HUES48 (cell line): Measurements from ENCODE around the gene RIPPLY3.
"Not testable (repeated sequence)": the region's sequence is repeated elsewhere in the genome, so short reads cannot be mapped to it uniquely, and the experiment has no call there.

Source experiments
- H3K27ac ChIP-seq: one replicate; pipeline ENCODE4 v1.7.0; 2013; ENCODE audit warnings: low read depth, low read length, inconsistent platforms
- H3K27me3 ChIP-seq: 2 replicates; pipeline ENCODE4 v1.6.1; 2013; ENCODE audit warnings: mild to moderate bottlenecking, low read length; ENCODE audit not compliant: control insufficient read depth, insufficient read depth
- H3K36me3 ChIP-seq: 2 replicates; pipeline ENCODE4 v1.6.1; 2013; ENCODE audit warnings: low read length; ENCODE audit not compliant: control insufficient read depth, insufficient read depth
- H3K4me1 ChIP-seq: 2 replicates; pipeline ENCODE4 v1.6.1; 2013; ENCODE audit warnings: mild to moderate bottlenecking, low read length; ENCODE audit not compliant: control insufficient read depth, insufficient read depth
- H3K4me3 ChIP-seq: 2 replicates; pipeline ENCODE4 v1.5.1; 2013; ENCODE audit warnings: mild to moderate bottlenecking, low read depth, low read length
- H3K9ac ChIP-seq: 2 replicates; pipeline ENCODE4 v1.6.1; 2013; ENCODE audit warnings: mild to moderate bottlenecking, low read depth, low read length, moderate library complexity
- H3K9me3 ChIP-seq: 2 replicates; pipeline ENCODE4 v1.6.1; 2013; ENCODE audit warnings: low read length; ENCODE audit not compliant: control insufficient read depth, insufficient read depth

The RIPPLY3 gene

GRCh38 chr21:37028570-37028969 is 22.1 kb downstream of the RIPPLY3 start:
- Histone ChIP-seq H3K9me3 (no peaks in the 10 kb centered on the region), H3K36me3 (no peaks in the 10 kb centered on the region), H3K9ac (no peak overlapping the region), H3K4me3 (no peak overlapping the region), H3K27ac (no peak overlapping the region), H3K4me1 (no peaks in the 10 kb centered on the region), H3K27me3 (no peaks in the 10 kb centered on the region)

GRCh38 chr21:37030864-37031263 is 24.4 kb downstream of the RIPPLY3 start:
- Histone ChIP-seq H3K4me1 (no peaks in the 10 kb centered on the region), H3K9me3 (no peaks in the 10 kb centered on the region), H3K4me3 (no peak overlapping the region), H3K9ac (no peak overlapping the region), H3K36me3 (no peaks in the 10 kb centered on the region), H3K27me3 (no peaks in the 10 kb centered on the region), H3K27ac (no peak overlapping the region)

- peaks cover 10% of the 10 kb centered on the region for H3K27me3 ChIP-seq
- no peak overlapping the region for H3K4me3 ChIP-seq
- H3K9ac ChIP-seq: no peak overlapping the region
- H3K36me3 ChIP-seq: no peaks in the 10 kb centered on the region
- no peaks in the 10 kb centered on the region for H3K4me1 ChIP-seq
- no peak overlapping the region for H3K27ac ChIP-seq
- H3K9me3 ChIP-seq: no peaks in the 10 kb centered on the region
Observed at GRCh38 chr21:37032293-37032692, 25.8 kb downstream of the RIPPLY3 start.

- H3K9ac ChIP-seq: no peak overlapping the region
- no peak overlapping the region for H3K27ac ChIP-seq
- peaks cover 17% of the 10 kb centered on the region for H3K27me3 ChIP-seq
- H3K4me3 ChIP-seq: no peak overlapping the region
- no peaks in the 10 kb centered on the region for H3K9me3 ChIP-seq
- H3K36me3 ChIP-seq: no peaks in the 10 kb centered on the region
- H3K4me1 ChIP-seq: no peaks in the 10 kb centered on the region
Observed at GRCh38 chr21:37032877-37033471, 26.5 kb downstream of the RIPPLY3 start.

GRCh38 chr21:37034394-37034793 is 27.9 kb downstream of the RIPPLY3 start:
- not testable (repeated sequence) for H3K27ac ChIP-seq, H3K4me1 ChIP-seq, H3K4me3 ChIP-seq, H3K9me3 ChIP-seq, H3K36me3 ChIP-seq, H3K9ac ChIP-seq
- H3K27me3 ChIP-seq: peaks cover 31% of the 10 kb centered on the region

GRCh38 chr21:37036177-37036576 is 29.7 kb downstream of the RIPPLY3 start:
- Histone ChIP-seq H3K4me3 (no peak overlapping the region), H3K4me1 (peaks cover 4% of the 10 kb centered on the region), H3K36me3 (no peaks in the 10 kb centered on the region), H3K27ac (no peak overlapping the region), H3K9ac (no peak overlapping the region), H3K9me3 (no peaks in the 10 kb centered on the region), H3K27me3 (peaks cover 47% of the 10 kb centered on the region)

GRCh38 chr21:37039411-37040075 is 33.0 kb downstream of the RIPPLY3 start:
- H3K27ac ChIP-seq: no peak overlapping the region
- peaks cover 65% of the 10 kb centered on the region for H3K27me3 ChIP-seq
- no peak overlapping the region for H3K4me3 ChIP-seq
- H3K9me3 ChIP-seq: no peaks in the 10 kb centered on the region
- no peak overlapping the region for H3K9ac ChIP-seq
- peaks cover 4% of the 10 kb centered on the region for H3K4me1 ChIP-seq
- no peaks in the 10 kb centered on the region for H3K36me3 ChIP-seq

GRCh38 chr21:37040212-37040611 is 33.7 kb downstream of the RIPPLY3 start:
- Histone ChIP-seq H3K27ac (no peak overlapping the region), H3K9me3 (no peaks in the 10 kb centered on the region), H3K9ac (no peak overlapping the region), H3K4me3 (no peak overlapping the region), H3K4me1 (peaks cover 4% of the 10 kb centered on the region), H3K27me3 (peaks cover 67% of the 10 kb centered on the region), H3K36me3 (no peaks in the 10 kb centered on the region)

DNA sequence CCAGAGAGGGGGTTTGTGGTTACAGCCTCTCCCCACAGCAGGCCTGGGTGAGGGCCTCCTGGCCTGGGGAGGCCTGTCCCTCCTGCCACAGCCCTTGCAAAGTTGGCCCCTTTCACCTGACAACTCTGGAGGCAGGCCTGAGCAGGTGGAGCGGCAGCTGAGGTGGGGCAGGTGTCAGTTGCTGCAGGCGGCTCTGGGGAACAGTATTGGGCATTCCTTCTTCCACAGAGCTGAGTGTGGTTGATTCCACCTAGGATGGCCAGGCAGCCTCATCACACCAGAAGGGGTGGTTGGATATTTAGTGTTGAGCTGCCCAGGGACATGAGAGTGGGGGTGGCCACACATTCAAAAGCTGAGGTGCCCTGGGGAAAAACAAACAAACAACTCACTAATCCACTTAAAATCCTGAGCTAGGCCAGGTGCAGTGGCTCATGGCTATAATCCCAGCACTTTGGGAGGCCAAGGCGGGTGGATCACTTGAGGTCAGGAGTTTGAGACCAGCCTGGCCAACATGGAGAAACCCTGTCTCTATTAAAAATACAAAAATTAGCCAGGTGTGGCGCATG is 35.3 kb downstream of the RIPPLY3 start:
- Histone ChIP-seq H3K4me3 (no peak overlapping the region), H3K27me3 (peaks cover 78% of the 10 kb centered on the region), H3K4me1 (peaks cover 8% of the 10 kb centered on the region), H3K9me3 (no peaks in the 10 kb centered on the region), H3K9ac (no peak overlapping the region), H3K36me3 (no peaks in the 10 kb centered on the region), H3K27ac (no peak overlapping the region)

DNA sequence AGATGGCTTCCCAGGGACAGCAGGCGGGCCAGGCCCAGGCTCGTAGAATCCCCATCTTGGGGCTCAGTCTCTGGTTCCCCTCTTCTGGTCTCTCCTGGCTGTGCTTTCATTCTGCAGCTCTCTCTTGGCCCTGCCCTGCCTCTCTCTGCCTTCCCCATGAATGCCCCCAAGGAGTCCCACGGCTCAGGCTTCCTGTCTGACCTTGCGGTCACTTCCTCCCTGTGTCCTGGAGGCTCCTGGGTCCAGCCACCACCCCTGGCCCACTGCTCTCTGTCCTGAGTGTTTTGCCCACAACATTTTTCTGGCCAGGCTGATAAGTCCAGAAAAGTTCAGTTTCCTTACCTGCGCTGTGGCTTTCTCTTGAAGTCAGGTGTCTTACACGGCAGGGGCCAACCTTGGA is 37.3 kb downstream of the RIPPLY3 start:
- H3K27ac ChIP-seq: no peak overlapping the region
- no peak overlapping the region for H3K9ac ChIP-seq
- H3K9me3 ChIP-seq: no peaks in the 10 kb centered on the region
- H3K36me3 ChIP-seq: no peaks in the 10 kb centered on the region
- peaks cover 78% of the 10 kb centered on the region for H3K27me3 ChIP-seq
- peaks cover 25% of the 10 kb centered on the region for H3K4me1 ChIP-seq
- no peak overlapping the region for H3K4me3 ChIP-seq

DNA sequence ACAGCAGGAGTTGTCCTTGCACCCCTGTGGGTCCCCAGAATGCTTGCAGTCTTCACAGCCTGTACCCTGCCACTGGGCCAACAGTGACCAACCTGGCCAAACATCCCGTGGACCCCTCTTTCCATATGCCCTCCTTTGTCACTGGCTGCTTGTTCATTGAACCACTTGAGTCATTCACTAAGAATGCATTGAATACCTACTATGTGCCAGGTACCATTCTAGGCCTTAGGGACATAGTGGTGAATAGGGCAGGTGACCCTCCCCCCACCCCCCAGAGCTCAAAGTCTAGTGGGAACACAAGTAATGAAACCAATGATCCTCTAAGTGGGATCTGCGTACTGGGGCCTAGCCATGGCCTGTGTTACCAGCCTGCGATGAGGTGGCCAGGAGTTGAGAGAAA is 38.1 kb downstream of the RIPPLY3 start:
- H3K27me3 ChIP-seq: peaks cover 79% of the 10 kb centered on the region
- H3K4me1 ChIP-seq: peaks cover 22% of the 10 kb centered on the region
- H3K4me3 ChIP-seq: no peak overlapping the region
- no peak overlapping the region for H3K9ac ChIP-seq
- H3K27ac ChIP-seq: no peak overlapping the region
- H3K9me3 ChIP-seq: no peaks in the 10 kb centered on the region
- H3K36me3 ChIP-seq: no peaks in the 10 kb centered on the region
